Activated naive CD4-positive, alpha-beta T cell treated with anti-CD3 and anti-CD28 coated beads, Interleukin-2, amount 50 U/mL, for 72 hours (primary cell): Measurements from ENCODE around the gene TXNDC11. TPM values are rescaled to one million over a fixed set of nuclear protein-coding genes. Genes with fewer than 3 reads are reported as not detected.

Experiments used
- ATAC-seq, 2 donors: fragments of 150-1000 bp; cut with Tn5 transposase; 2 replicates each; pipeline ENCODE4 v1.10.0; 2021; ENCODE audit warnings: mild to moderate bottlenecking in 2 of 2, moderate library complexity in 2 of 2
- DNase-seq, 2 donors: peaks; one replicate each; pipeline ENCODE4 v3.0.0; 2021 to 2022; ENCODE audit warnings: low spot score in 2 of 2
- H3K27ac Mint-ChIP-seq, 2 donors: one replicate each; pipeline ENCODE4 v1.8.0; 2022; ENCODE audit warnings: mild to moderate bottlenecking in 2 of 2, mixed read lengths in 2 of 2
- H3K36me3 Mint-ChIP-seq, 2 donors: one replicate each; pipeline ENCODE4 v1.8.0; 2022; ENCODE audit warnings: mixed read lengths in 2 of 2
- H3K9me3 Mint-ChIP-seq, 2 donors: one replicate each; pipeline ENCODE4 v1.8.0; 2022; ENCODE audit warnings: mixed read lengths in 2 of 2
- total RNA-seq, 2 donors: library from RNA; stranded (reverse); gene quantifications; one replicate each; pipeline ENCODE4 v1.2.3, GENCODE V29; 2022

The TXNDC11 gene
- total RNA-seq, 2 donors from 2014 or later: 26.3 to 32.9 TPM

- no peaks in the 10 kb centered on the region for H3K9me3 Mint-ChIP-seq
- peaks cover 25 to 26% of the 10 kb centered on the region in 2 donors for H3K36me3 Mint-ChIP-seq
- H3K27ac Mint-ChIP-seq: peak overlapping the region in 1 of 2 donors; percentile 50
- no peak for DNase-seq
- ATAC-seq: peak in 1 of 2 donors; percentile 40
Measured at GRCh38 chr16:11689031-11689840, 53.4 kb downstream of the TXNDC11 start.

GRCh38 chr16:11688520-11688886, 54.2 kb downstream of the TXNDC11 start:
- Mint-ChIP-seq H3K27ac (no peak overlapping the region), H3K36me3 (peaks cover 30 to 32% of the 10 kb centered on the region in 2 donors), H3K9me3 (no peaks in the 10 kb centered on the region)
- DNase-seq (no peak), ATAC-seq (no peak)

DNA sequence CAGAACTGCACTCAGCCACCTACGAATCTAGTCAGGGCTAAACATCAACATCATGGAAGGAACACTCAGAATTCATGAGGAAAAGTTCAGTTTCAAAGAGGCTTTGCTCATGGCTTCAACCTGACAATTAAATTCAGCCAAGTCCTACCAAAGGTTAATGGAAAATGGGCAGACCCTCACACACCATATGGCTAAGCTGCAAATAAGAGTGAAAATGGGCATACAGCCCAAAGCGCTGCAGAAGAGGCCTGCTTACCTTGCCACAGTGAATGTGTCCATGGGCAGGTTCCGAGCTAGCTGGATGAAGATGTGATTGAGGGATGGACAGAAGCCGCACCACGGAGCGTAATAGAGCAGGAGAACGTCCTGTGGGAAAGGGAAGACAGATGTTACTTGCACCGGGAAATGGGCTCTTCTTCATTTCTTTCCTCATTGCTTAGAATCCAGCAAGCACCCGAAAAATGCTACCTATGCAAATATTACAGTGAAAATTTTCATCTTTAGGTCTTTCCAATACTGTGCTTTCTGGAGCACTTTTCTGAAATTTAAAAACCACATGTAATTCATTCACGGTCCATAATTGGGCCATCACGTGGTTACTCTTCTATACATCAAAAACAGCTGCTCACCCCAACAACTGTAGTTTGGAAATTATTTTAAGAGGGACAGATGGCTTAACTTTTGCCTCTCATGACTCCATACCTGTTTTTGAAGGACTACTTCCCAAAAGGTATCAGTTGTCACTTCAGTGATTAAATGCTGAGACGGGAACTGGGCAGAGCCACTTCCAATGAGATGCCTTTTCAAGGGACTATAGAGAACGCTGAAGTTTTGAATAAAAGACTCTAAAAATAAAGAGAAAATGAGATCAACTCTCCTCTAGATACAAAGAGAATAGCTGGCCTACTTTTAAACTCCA, 54.8 kb downstream of the TXNDC11 start:
- Mint-ChIP-seq H3K27ac (no peak overlapping the region), H3K9me3 (no peaks in the 10 kb centered on the region), H3K36me3 (peaks cover 30 to 32% of the 10 kb centered on the region in 2 donors)
- no peak for DNase-seq
- ATAC-seq: no peak

DNA sequence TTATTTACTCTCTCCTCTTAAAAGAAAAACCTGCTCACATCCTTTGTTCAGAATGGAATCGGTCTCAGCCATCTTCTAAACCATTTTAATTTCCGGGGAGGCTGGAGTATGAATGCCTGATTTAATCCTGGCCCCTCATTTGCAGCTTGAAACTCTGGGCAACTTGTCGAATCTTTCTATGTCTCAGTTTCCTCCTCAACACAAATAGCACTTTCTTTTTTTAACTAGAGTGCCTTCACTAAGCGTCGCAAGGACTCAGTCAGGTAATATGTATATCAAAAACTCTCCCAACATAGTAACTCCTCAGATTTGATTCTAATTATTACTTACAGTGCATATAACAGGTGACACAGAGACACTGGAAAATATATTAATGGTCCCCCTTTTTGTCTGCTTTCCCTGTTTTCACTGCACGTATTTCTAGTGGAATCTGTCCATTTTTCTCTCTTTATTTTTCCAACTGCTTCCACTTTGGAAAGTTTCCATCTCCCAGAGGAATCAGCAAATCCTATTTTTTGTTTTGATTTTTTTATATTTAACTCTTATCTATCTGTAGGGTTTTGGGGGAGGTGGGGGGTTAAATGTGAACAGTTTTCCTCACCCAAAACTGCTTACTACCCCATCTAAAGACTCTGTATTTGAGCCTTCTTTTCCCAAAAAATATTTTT, 55.8 kb downstream of the TXNDC11 start:
- peaks cover 26 to 27% of the 10 kb centered on the region in 2 donors for H3K36me3 Mint-ChIP-seq

GRCh38 chr16:11685844-11686618, 56.6 kb downstream of the TXNDC11 start:
- no peak for DNase-seq
- peaks cover 19 to 23% of the 10 kb centered on the region in 2 donors for H3K36me3 Mint-ChIP-seq
- H3K9me3 Mint-ChIP-seq: no peaks in the 10 kb centered on the region
- ATAC-seq: no peak
- no peak overlapping the region for H3K27ac Mint-ChIP-seq

More for the DNA sequence above, 55.8 kb downstream of the TXNDC11 start:
- Mint-ChIP-seq H3K9me3 (no peaks in the 10 kb centered on the region), H3K27ac (no peak overlapping the region)
- no peak for DNase-seq
- no peak for ATAC-seq

DNA sequence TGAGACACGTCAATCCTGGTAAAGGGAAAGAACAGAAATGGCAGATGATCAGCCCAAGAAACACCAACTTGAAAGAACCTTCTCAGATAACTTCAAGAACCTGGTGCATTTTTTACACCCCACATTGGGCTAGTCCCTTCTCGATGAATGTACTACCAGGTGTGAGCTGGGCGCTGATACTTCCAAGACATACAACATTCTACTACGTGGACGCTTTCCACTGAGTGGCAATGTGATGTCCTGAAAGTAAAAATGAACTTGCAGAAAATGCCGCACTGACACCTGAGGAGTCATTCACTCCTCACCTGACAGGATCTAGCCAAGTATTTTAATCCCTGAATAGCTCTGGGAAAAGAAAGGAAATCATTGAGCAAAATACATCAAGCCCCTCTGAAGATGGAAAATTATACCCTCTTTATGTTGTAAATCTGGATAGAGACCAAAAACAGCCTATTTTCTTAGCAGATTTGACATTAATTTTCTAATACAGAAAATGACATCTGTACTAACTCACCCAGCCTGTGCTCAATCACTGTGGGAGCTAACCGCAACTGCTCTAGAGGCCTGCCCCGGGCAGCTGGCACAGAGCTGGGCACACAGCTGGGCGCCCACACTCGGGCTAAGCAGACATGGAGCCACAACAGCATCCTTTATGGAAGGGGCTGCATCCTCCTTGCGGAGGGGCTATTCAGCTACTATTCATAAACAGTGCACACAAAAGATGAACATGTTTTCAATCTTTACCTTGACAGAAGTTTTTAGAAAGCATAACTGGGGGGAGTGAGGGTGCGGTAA, 58.2 kb downstream of the TXNDC11 start:
- Mint-ChIP-seq H3K36me3 (peaks cover 16 to 23% of the 10 kb centered on the region in 2 donors), H3K27ac (no peak overlapping the region), H3K9me3 (no peaks in the 10 kb centered on the region)
- ATAC-seq (no peak), DNase-seq (no peak)

DNA sequence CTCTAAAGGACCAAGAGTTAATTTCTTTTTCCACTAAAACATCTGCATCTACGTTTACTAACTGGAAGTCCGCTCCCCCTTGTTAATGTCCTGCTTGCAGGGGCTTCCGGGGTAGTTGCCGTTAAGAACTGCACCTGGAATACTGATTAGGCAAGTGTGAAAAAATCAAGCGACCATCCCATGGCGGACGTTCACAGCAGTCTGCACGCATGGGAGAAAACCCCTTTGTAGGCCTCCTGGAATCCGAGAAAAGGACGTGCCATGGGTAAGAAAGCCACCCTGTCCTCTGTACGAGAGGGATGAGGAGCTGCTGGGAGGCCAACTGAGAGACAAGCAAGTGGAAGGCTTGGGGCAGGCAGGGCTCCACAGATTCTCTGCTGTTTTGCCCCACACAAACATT, 59.5 kb downstream of the TXNDC11 start:
- no peak for DNase-seq
- no peak for ATAC-seq
- Mint-ChIP-seq H3K27ac (peak overlapping the region in 1 of 2 donors; percentile 31), H3K9me3 (no peaks in the 10 kb centered on the region), H3K36me3 (peaks cover 16 to 23% of the 10 kb centered on the region in 2 donors)

DNA sequence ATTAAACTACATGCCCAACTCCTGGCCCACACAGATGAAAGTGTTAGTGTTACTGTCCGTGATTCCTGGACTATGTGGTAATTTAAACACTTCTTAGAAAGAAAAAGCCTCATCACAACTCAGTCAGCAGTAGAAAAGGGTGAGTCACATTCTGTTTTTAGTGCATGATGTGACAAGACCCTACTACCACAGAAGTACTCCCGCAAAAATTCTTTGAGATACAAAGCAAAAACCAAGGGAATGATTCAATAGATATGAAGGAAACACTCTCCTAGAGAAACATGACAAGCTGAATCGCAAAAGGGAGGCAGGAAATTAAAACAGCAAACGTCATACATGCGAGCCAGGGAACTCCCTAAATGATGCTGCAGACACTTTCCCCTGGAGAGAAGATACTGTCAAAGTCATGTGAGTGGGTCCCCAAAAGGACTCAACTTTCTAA, 60.0 kb downstream of the TXNDC11 start:
- peak; percentile 25 to 49 for ATAC-seq
- no peak for DNase-seq
- peaks cover 15 to 20% of the 10 kb centered on the region in 2 donors for H3K36me3 Mint-ChIP-seq
- H3K9me3 Mint-ChIP-seq: no peaks in the 10 kb centered on the region
- H3K27ac Mint-ChIP-seq: peak overlapping the region; percentile 31 to 87

- DNase-seq (no peak), ATAC-seq (no peak)
- H3K9me3 Mint-ChIP-seq: no peaks in the 10 kb centered on the region
- H3K36me3 Mint-ChIP-seq: peaks cover 10 to 14% of the 10 kb centered on the region in 2 donors
- H3K27ac Mint-ChIP-seq: peak overlapping the region; percentile 31 to 79
Measured at GRCh38 chr16:11681976-11682654, 60.5 kb downstream of the TXNDC11 start.

GRCh38 chr16:11681556-11681955, 61.1 kb downstream of the TXNDC11 start:
- Mint-ChIP-seq H3K9me3 (no peaks in the 10 kb centered on the region), H3K27ac (peak overlapping the region; percentile 28 to 79), H3K36me3 (peaks cover 9 to 10% of the 10 kb centered on the region in 2 donors)
- DNase-seq (no peak), ATAC-seq (peak; percentile 31 to 35)

DNA sequence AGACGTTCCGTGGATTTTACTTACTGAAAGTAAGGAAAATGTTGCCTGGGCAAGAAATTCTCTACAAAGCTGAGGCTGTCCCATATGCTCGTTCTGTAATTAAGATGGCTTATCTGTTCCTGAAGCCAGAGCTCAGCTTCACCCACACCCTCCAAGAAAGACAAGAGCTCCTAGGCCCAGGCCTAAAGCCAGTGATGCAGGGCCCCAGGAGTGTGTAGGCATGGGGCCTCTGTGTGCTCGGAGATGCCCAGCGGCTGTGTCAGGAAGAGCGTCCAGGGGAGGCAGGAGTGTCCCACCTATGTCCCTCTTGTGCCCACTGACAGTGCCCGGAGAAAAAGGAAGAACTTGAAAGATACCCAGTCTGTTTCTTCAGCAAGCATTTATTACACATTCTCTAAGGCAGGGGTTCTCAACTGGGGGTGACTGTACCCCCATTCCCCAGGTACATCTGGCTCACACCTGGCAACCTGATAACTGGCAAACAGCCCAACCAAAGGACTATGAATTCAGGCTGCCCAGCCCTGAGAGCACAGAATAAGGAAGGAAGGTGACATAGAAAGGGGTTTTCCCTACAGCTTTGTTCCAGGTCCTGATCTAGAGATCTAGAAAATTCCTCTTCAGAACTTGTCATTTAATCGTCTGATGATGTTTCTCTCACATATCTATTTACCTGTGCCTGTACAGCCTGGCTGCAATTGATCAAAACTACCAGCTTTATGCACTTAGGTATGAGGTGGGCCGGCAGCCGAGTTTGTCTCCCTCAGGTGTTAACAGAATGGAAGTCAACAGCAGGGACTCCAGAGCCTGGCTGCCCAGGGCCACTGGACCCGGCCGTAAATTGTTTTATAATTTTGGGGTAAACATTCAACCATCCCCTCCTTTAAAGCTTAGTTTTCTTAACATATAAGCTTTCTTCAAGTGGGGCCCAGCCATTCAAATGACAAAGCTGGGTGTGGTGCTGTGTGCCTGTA, 62.4 kb downstream of the TXNDC11 start:
- Mint-ChIP-seq H3K9me3 (no peaks in the 10 kb centered on the region), H3K27ac (peak overlapping the region; percentile 61 to 91), H3K36me3 (peaks cover 6 to 10% of the 10 kb centered on the region in 2 donors)
- DNase-seq: no peak
- ATAC-seq: no peak

- Mint-ChIP-seq H3K27ac (peak overlapping the region; percentile 61 to 91), H3K9me3 (no peaks in the 10 kb centered on the region), H3K36me3 (peaks cover 5 to 6% of the 10 kb centered on the region in 2 donors)
- ATAC-seq (no peak), DNase-seq (no peak)
Measured at GRCh38 chr16:11679250-11679649, 63.4 kb downstream of the TXNDC11 start.

DNA sequence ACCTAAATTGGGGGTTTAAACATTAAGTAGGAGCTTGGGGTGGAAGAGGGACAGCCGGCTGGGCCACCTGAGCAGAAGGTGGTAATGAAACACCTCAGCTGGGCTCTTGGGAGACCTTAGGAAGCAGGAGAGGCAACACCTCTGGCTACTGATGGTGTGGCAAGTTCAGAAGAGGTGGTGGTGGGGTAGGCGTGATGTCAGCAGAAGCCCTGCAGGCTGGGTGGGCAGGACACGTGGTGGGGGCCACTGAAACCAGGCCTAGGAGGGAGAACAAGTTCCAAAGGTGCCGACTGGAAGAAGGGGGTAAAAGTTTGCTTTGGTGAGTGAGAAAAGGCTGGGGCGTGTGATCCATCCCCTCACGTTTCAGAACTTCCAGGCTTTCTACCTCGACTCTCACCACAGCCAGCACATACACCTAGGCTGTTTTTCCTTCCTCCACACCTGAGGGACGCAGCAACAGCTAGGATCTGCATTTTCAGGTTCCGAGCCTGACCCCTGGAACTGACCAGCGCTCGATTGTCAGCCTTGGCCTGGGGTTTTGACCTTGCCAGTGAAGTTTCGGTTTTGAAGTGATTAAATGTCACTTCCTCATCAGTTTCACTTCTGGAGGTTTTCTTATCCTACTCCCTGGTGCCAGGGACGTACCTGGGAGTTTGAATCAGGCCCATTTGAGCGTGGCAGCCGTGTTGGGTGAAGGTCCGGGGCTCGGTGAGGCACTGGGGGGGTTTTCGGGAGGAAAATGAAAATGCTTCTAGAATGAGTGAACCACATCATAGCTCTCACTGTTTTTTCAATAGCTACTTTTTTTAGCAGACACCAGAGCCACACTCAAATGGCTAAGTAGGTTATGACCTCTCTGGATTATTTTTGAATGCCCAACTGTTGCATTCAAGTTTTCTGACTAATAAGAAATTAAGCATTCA, 64.4 kb downstream of the TXNDC11 start:
- H3K27ac Mint-ChIP-seq: peak overlapping the region; percentile 54 to 66
- DNase-seq (no peak), ATAC-seq (no peak)
- H3K36me3 Mint-ChIP-seq: no peaks in the 10 kb centered on the region
- no peaks in the 10 kb centered on the region for H3K9me3 Mint-ChIP-seq
